Lung (tissue), 12 donors: Measurements from ENCODE around the gene EPHA8. TPM values are rescaled to one million over a fixed set of nuclear protein-coding genes. Genes with fewer than 3 reads are reported as not detected.

ENCODE experiments used
- ATAC-seq: fragments of 200-7000 bp; cut with Tn5 transposase; one replicate; pipeline ENCODE4 v1.9.1; 2020; ENCODE audit warnings: moderate number of reproducible peaks; ENCODE audit not compliant: insufficient read depth, low FRiP score
- DNase-seq, 3 donors: peaks; one replicate each; pipeline ENCODE4 v3.0.0-alpha.2; 2013 to 2017
- H3K27ac ChIP-seq, 2 donors: one replicate each; pipeline ENCODE4 v1.5.1; 2013; ENCODE audit warnings: mild to moderate bottlenecking in 2 of 2, moderate library complexity in 2 of 2, control low read depth in 1 of 2, inconsistent platforms in 1 of 2, low read depth in 1 of 2, low read length in 1 of 2
- H3K27me3 ChIP-seq, 3 donors: one replicate each; pipeline ENCODE4 v1.5.1; 2013; ENCODE audit warnings: low read length in 2 of 3; ENCODE audit not compliant: control insufficient read depth in 3 of 3, insufficient read depth in 3 of 3
- H3K36me3 ChIP-seq, 4 donors: one replicate each; pipeline ENCODE4 v1.5.1; 2013; ENCODE audit warnings: low read length in 4 of 4, mild to moderate bottlenecking in 1 of 4, moderate library complexity in 1 of 4; ENCODE audit not compliant: control insufficient read depth in 4 of 4, insufficient read depth in 4 of 4
- H3K4me1 ChIP-seq, 5 donors: one replicate each; pipeline ENCODE4 v1.5.1; 2013; ENCODE audit warnings: low read length in 5 of 5, mild to moderate bottlenecking in 2 of 5, moderate library complexity in 1 of 5; ENCODE audit not compliant: control insufficient read depth in 5 of 5, insufficient read depth in 5 of 5
- H3K4me3 ChIP-seq: one replicate; pipeline ENCODE4 v1.5.1; 2013; ENCODE audit warnings: mild to moderate bottlenecking, control low read depth, moderate library complexity
- H3K9ac ChIP-seq, 2 donors: one replicate each; pipeline ENCODE4 v1.5.1; 2013; ENCODE audit warnings: low read length in 2 of 2, control low read depth in 1 of 2; ENCODE audit not compliant: insufficient read depth in 1 of 2
- H3K9me3 ChIP-seq, 4 donors: one replicate each; pipeline ENCODE4 v1.5.1; 2013; ENCODE audit warnings: low read length in 3 of 4, mild to moderate bottlenecking in 1 of 4, moderate library complexity in 1 of 4; ENCODE audit not compliant: control insufficient read depth in 4 of 4, insufficient read depth in 3 of 4
- WGBS, 2 donors: extraction: QIAGEN DNeasy Blood & Tissue Kit; methylation state at CpG; one replicate each; pipeline ENCODE4 v1.1.7; 2013; 5-methylcytosine and 5-hydroxymethylcytosine counted together
- polyA plus RNA-seq, 2 donors: library from polyadenylated mRNA; stranded (reverse); fragments of 200-250 nt; gene quantifications; one replicate each; pipeline ENCODE4 v1.2.1, GENCODE V29; 2013
- total RNA-seq, 2 donors: library from RNA; depleted of rRNA in 1 of 2; stranded (reverse); fragments of >200 nt in 1 of 2; gene quantifications; one replicate each; pipeline ENCODE4 v1.2.1, GENCODE V29; 2014 to 2021
- TF ChIP-seq, protein P1 (sequence below): IDR thresholded peaks from 2 replicates; pipeline ENCODE4 v1.5.1; 2012; ENCODE audit warnings: mild to moderate bottlenecking; ENCODE audit errors: control extremely low read depth, extremely low read depth
- donor health status: control.
- donor health status: control.
- donor health status: Bipolar disorder and iron deficiency.
- donor health status: healthy.
- donor health status: DM: yes; HTN: yes; CAD: no.

The EPHA8 gene
- total and polyA plus RNA-seq, 4 donors, result 0.01 TPM; not detected in 3

DNA sequence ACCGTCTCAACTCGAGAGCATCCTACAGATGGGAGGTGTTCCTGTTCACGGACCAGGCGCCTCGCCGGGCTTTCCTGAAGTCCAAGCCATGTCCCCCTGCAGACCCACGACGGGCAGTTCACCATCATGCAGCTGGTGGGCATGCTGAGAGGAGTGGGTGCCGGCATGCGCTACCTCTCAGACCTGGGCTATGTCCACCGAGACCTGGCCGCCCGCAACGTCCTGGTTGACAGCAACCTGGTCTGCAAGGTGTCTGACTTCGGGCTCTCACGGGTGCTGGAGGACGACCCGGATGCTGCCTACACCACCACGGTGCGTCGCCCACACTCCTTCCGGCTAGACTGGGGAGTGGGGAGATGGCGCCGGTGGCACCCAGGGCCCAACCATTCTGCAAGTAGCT is 35.4 kb downstream of the EPHA8 start:
- DNase-seq, result no peak
- Histone ChIP-seq H3K9ac (no peak overlapping the region), H3K4me3 (no peak overlapping the region), H3K27ac (no peak overlapping the region), H3K36me3 (no peaks in the 10 kb centered on the region), H3K27me3 (peaks cover 0 to 26% (median 3%) of the 10 kb centered on the region in 3 donors), H3K4me1 (no peaks in the 10 kb centered on the region), H3K9me3 (peaks cover 0 to 2% (median 0%) of the 10 kb centered on the region in 4 donors)
- TF ChIP-seq, protein P1, sequence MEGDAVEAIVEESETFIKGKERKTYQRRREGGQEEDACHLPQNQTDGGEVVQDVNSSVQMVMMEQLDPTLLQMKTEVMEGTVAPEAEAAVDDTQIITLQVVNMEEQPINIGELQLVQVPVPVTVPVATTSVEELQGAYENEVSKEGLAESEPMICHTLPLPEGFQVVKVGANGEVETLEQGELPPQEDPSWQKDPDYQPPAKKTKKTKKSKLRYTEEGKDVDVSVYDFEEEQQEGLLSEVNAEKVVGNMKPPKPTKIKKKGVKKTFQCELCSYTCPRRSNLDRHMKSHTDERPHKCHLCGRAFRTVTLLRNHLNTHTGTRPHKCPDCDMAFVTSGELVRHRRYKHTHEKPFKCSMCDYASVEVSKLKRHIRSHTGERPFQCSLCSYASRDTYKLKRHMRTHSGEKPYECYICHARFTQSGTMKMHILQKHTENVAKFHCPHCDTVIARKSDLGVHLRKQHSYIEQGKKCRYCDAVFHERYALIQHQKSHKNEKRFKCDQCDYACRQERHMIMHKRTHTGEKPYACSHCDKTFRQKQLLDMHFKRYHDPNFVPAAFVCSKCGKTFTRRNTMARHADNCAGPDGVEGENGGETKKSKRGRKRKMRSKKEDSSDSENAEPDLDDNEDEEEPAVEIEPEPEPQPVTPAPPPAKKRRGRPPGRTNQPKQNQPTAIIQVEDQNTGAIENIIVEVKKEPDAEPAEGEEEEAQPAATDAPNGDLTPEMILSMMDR, result no peak
- no peak for ATAC-seq
- 73 to 83% methylated on average over 24 of the region's 24 CpGs for WGBS, 2 donors

DNA sequence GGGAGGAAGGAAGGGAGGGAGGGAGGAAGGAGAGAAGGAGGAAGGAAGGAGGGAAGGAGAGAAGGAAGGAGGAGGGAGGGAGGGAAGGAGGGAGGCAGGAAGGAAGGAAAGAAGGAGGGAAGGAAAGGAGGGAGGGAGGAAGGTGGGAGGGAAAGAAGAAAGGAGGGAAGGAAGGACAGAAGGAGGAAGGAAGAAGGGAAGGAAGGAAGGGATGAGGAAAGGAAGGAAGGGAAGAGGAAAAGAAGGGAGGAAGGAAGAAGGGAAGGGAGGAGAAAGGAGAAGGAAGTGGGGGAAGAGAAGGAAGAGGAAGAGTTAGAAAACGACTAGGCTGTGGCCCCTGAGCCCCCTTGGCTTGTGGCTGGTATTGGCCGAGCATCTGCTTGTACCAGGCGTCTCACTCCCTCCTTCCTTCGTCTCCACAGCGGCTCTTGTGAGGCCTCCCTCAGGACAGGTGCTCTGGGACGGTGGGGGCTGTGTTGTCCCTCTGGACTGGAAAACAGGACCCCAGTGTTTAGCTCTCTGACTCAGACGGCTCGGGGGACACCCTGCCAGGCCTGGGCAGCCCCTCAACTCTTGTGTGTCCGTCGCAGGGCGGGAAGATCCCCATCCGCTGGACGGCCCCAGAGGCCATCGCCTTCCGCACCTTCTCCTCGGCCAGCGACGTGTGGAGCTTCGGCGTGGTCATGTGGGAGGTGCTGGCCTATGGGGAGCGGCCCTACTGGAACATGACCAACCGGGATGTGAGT is 37.0 kb downstream of the EPHA8 start:
- Histone ChIP-seq H3K9ac (no peak overlapping the region), H3K4me3 (no peak overlapping the region), H3K27ac (no peak overlapping the region), H3K9me3 (peaks cover 0 to 2% (median 0%) of the 10 kb centered on the region in 4 donors), H3K4me1 (no peaks in the 10 kb centered on the region), H3K27me3 (peaks cover 0 to 28% (median 0%) of the 10 kb centered on the region in 3 donors), H3K36me3 (no peaks in the 10 kb centered on the region)
- ATAC-seq (no peak), DNase-seq (no peak)
- TF ChIP-seq, protein P1, result no peak
- WGBS, 2 donors, result 62 to 65% methylated on average over 22 of the region's 22 CpGs

DNA sequence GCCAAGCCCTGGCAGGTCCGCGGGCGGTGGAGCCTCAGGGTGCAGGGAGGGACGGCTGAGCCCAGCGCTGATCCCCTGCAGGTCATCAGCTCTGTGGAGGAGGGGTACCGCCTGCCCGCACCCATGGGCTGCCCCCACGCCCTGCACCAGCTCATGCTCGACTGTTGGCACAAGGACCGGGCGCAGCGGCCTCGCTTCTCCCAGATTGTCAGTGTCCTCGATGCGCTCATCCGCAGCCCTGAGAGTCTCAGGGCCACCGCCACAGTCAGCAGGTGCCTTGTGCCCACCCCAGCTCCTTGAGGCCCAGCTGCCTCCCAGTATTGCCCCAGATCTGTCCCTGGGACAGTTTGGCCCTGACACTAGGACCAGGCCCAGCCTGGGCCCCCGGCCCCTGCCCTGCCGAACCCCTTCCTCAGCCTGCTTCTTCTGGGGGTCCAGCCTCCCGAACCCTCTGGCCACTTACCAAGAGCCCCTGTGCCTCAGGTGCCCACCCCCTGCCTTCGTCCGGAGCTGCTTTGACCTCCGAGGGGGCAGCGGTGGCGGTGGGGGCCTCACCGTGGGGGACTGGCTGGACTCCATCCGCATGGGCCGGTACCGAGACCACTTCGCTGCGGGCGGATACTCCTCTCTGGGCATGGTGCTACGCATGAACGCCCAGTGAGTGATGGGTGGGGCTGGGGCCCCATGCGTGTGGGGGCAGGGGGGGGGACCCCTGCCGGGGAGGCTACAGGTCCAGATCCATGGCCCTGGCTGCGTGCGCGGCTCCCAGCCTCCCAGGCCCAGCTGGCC is 37.7 kb downstream of the EPHA8 start:
- Histone ChIP-seq H3K27me3 (peaks cover 0 to 32% (median 0%) of the 10 kb centered on the region in 3 donors), H3K4me1 (no peaks in the 10 kb centered on the region), H3K36me3 (no peaks in the 10 kb centered on the region), H3K9ac (no peak overlapping the region), H3K9me3 (peaks cover 0 to 2% (median 0%) of the 10 kb centered on the region in 4 donors), H3K27ac (no peak overlapping the region), H3K4me3 (no peak overlapping the region)
- TF ChIP-seq, protein P1, result no peak
- WGBS, 2 donors, result 89% methylated on average over 36 to 39 of the region's 39 CpGs
- no peak for DNase-seq
- no peak for ATAC-seq
